ENCODE data around the gene AGAP5.

DNA sequence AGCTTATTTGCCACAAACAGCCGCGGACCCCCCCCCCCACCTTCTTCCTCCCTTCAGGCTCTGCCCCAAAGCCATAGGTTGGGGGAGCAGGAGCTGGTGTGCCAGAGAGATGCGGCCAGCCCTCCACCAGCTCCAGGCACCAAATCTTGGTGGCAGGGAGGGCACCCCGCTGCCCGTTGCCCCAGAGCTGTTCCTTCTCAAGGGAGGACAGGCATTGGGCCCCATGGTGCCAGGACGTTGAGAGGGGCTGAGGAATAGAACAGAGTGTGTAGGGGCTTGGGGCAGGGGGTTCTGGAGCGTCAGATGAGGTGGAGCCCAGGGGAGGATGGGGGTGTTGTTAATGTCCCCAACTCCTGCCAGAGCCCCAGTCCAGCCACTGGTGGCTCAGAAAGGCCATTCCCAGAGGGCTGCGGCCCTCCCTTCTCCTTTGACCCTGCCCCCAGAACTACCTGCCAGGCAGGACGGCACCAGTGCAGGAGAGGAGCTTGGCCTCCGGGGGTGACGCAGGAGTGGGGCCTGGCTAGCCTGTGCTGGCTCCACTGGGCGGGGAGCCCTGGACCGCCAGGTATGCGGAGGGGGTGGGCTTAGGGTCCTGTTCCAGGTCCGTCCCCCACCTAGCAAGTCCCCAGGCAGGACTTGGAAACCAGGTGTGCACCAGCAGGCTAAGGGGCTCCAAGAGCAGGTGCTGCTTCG lies 36.3 kb upstream of the AGAP5 start:
- TF ChIP-seq, protein P1, sequence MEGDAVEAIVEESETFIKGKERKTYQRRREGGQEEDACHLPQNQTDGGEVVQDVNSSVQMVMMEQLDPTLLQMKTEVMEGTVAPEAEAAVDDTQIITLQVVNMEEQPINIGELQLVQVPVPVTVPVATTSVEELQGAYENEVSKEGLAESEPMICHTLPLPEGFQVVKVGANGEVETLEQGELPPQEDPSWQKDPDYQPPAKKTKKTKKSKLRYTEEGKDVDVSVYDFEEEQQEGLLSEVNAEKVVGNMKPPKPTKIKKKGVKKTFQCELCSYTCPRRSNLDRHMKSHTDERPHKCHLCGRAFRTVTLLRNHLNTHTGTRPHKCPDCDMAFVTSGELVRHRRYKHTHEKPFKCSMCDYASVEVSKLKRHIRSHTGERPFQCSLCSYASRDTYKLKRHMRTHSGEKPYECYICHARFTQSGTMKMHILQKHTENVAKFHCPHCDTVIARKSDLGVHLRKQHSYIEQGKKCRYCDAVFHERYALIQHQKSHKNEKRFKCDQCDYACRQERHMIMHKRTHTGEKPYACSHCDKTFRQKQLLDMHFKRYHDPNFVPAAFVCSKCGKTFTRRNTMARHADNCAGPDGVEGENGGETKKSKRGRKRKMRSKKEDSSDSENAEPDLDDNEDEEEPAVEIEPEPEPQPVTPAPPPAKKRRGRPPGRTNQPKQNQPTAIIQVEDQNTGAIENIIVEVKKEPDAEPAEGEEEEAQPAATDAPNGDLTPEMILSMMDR (conservative IDR thresholded peaks at IDR 0.05; ENCODE audit: low read depth, low read length): no peak
- TF ChIP-seq FOS (IDR thresholded peaks at IDR 0.05; ENCODE audit: low read depth, low read length): no peak
- no peak for TF ChIP-seq USF2 (IDR thresholded peaks at IDR 0.05; ENCODE audit: low read depth, low read length)
- TF ChIP-seq POLR2A (IDR thresholded peaks at IDR 0.05; ENCODE audit: low read depth, low read length): no peak
- TF ChIP-seq MAZ (IDR thresholded peaks at IDR 0.05; ENCODE audit: borderline replicate concordance, low read depth, low read length): no peak
- TF ChIP-seq RFX5 (IDR thresholded peaks at IDR 0.05; ENCODE audit: low read depth, low read length): no peak
- TF ChIP-seq MAFK (IDR thresholded peaks at IDR 0.05; ENCODE audit: low read depth, low read length): no peak
